NT2/D1 (cell line): ENCODE results near the gene SAFB.

Experiments used
- DNase-seq: peaks from one replicate; pipeline ENCODE4 v3.0.0-alpha.2; 2011; ENCODE audit warnings: low read depth, low spot score
- H3K27me3 ChIP-seq: 2 replicates; pipeline ENCODE4 v1.6.0; 2011; ENCODE audit warnings: mild to moderate bottlenecking; ENCODE audit not compliant: insufficient read length, insufficient read depth
- H3K36me3 ChIP-seq: 2 replicates; pipeline ENCODE4 v1.6.1; 2011; ENCODE audit warnings: mild to moderate bottlenecking, low read length, mixed read lengths; ENCODE audit not compliant: insufficient read depth, insufficient read length
- H3K4me1 ChIP-seq: 2 replicates; pipeline ENCODE4 v1.5.1; 2011; ENCODE audit not compliant: insufficient read depth, insufficient read length
- H3K4me3 ChIP-seq: 2 replicates; pipeline ENCODE4 v1.5.1; 2011; ENCODE audit warnings: low read depth; ENCODE audit not compliant: insufficient read length
- H3K9ac ChIP-seq: 2 replicates; pipeline ENCODE4 v1.6.0; 2011; ENCODE audit warnings: low read depth; ENCODE audit not compliant: insufficient read length
- H3K9me3 ChIP-seq: 2 replicates; pipeline ENCODE4 v1.5.1; 2011; ENCODE audit warnings: mild to moderate bottlenecking, low read length; ENCODE audit not compliant: insufficient read depth
- SUZ12 ChIP-seq: IDR thresholded peaks from 2 replicates; pipeline ENCODE4 v1.6.1; 2011; ENCODE audit not compliant: insufficient read length, insufficient read depth; ENCODE audit errors: extremely low read depth
- YY1 ChIP-seq: IDR thresholded peaks from 2 replicates; pipeline ENCODE4 v1.6.1; 2011; ENCODE audit not compliant: insufficient read length, insufficient read depth
- ZNF274 ChIP-seq: IDR thresholded peaks from 2 replicates; pipeline ENCODE4 v1.6.1; 2011; ENCODE audit warnings: mild to moderate bottlenecking, low read depth, low read length

The SAFB gene

GRCh38 chr19:5652261-5652660, 29.4 kb downstream of the SAFB start:
- Histone ChIP-seq H3K4me1 (no peaks in the 10 kb centered on the region), H3K9me3 (no peaks in the 10 kb centered on the region), H3K27me3 (no peaks in the 10 kb centered on the region), H3K4me3 (no peak overlapping the region), H3K36me3 (peaks cover 92% of the 10 kb centered on the region), H3K9ac (no peak overlapping the region)
- no peak for DNase-seq
- TF ChIP-seq SUZ12 (no peak), ZNF274 (no peak), YY1 (no peak)

DNA sequence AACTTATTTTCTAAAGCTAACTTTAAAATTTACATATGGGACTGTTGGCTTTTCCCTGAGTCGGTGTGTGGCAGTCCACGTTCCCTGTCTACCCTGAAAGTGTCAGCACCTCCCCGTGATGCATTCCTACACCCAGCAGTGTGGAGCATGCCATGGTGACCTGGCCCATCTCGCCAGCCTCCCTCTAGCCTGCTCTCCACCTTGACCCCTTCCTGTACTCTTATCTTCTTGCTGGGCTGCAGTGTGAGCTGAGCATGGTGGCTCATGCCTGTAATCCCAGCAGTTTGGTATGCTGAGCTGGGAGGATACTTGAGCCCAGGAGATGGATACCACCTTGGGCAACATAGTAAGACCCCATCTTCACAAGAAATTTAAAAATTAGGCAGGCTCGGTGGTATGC, 32.0 kb downstream of the SAFB start:
- Histone ChIP-seq H3K9ac (no peak overlapping the region), H3K4me1 (no peaks in the 10 kb centered on the region), H3K27me3 (no peaks in the 10 kb centered on the region), H3K9me3 (no peaks in the 10 kb centered on the region), H3K4me3 (no peak overlapping the region), H3K36me3 (peaks cover 93% of the 10 kb centered on the region)
- DNase-seq: no peak
- no peak for TF ChIP-seq ZNF274
- no peak for TF ChIP-seq SUZ12
- no peak for TF ChIP-seq YY1

DNA sequence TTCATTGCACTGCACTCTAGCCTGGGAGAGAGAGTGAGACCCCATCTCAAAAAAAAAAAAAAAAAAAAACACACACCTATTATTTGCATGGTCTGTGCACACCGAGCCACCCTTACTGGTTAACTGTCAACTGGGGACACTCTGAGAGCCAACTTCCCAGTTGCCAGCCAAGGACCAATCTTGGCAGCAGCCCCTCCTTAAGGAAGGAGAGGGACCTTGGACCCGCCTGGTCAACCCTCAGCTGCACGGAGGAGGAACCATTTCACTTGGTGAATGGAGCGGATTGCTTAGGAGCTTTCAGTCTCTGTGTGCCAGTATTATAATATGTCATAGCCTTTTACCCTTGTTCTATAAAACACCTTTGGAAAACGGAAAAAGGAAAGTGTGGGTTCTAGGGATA, 32.5 kb downstream of the SAFB start:
- H3K9me3 ChIP-seq: no peaks in the 10 kb centered on the region
- no peaks in the 10 kb centered on the region for H3K27me3 ChIP-seq
- TF ChIP-seq YY1 (no peak), SUZ12 (no peak)
- DNase-seq: no peak
- no peak overlapping the region for H3K4me3 ChIP-seq
- H3K9ac ChIP-seq: no peak overlapping the region
- peaks cover 93% of the 10 kb centered on the region for H3K36me3 ChIP-seq
- H3K4me1 ChIP-seq: no peaks in the 10 kb centered on the region

DNA sequence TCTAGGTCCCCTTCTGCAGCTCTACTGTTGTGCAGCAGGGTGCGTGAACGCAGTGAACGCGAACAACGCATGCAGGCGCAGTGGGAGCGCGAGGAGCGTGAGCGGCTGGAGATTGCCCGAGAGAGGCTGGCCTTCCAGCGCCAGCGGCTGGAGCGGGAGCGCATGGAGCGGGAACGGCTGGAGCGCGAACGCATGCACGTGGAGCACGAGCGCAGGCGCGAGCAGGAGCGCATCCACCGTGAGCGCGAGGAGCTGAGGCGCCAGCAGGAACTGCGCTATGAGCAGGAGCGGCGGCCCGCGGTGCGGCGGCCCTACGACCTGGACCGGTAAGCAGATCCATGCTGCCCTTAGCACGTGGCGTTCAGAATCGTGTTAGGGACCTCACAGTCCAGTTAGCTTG, 38.6 kb downstream of the SAFB start:
- H3K4me3 ChIP-seq: no peak overlapping the region
- no peaks in the 10 kb centered on the region for H3K9me3 ChIP-seq
- no peak for DNase-seq
- TF ChIP-seq SUZ12 (no peak), ZNF274 (no peak), YY1 (no peak)
- no peak overlapping the region for H3K9ac ChIP-seq
- H3K36me3 ChIP-seq: peaks cover 93% of the 10 kb centered on the region
- no peaks in the 10 kb centered on the region for H3K27me3 ChIP-seq
- no peaks in the 10 kb centered on the region for H3K4me1 ChIP-seq

- Histone ChIP-seq H3K9me3 (no peaks in the 10 kb centered on the region), H3K9ac (no peak overlapping the region), H3K4me3 (no peak overlapping the region), H3K27me3 (no peaks in the 10 kb centered on the region), H3K4me1 (peaks cover 11% of the 10 kb centered on the region), H3K36me3 (peaks cover 97% of the 10 kb centered on the region)
- no peak for TF ChIP-seq YY1
- no peak for TF ChIP-seq ZNF274
- no peak for TF ChIP-seq SUZ12
- DNase-seq: no peak
Observed at GRCh38 chr19:5663904-5664303, 41.0 kb downstream of the SAFB start.

DNA sequence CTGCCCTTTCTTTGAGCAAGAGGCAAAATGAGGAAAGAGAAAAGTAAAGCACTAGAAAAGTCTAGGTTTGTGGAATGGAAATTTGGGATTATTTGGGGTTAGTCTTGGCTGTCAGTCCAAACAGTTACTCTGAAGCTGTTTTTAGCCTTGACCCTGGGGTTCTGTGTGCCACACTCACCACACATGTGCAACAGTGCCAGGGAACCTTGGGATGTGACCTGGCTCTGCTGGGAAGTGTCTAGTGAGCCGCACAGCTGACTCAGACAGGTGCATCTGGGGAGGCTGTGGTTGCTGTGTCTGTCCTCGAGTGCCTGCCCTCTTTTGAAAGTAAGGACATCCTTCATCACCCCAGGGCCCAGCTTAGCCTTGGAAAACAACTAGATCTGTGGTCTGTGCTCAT, 41.6 kb downstream of the SAFB start:
- DNase-seq: no peak
- Histone ChIP-seq H3K4me1 (peaks cover 15% of the 10 kb centered on the region), H3K9ac (no peak overlapping the region), H3K9me3 (no peaks in the 10 kb centered on the region), H3K27me3 (no peaks in the 10 kb centered on the region), H3K36me3 (peaks cover 100% of the 10 kb centered on the region), H3K4me3 (no peak overlapping the region)
- no peak for TF ChIP-seq YY1
- TF ChIP-seq ZNF274: no peak
- no peak for TF ChIP-seq SUZ12

DNA sequence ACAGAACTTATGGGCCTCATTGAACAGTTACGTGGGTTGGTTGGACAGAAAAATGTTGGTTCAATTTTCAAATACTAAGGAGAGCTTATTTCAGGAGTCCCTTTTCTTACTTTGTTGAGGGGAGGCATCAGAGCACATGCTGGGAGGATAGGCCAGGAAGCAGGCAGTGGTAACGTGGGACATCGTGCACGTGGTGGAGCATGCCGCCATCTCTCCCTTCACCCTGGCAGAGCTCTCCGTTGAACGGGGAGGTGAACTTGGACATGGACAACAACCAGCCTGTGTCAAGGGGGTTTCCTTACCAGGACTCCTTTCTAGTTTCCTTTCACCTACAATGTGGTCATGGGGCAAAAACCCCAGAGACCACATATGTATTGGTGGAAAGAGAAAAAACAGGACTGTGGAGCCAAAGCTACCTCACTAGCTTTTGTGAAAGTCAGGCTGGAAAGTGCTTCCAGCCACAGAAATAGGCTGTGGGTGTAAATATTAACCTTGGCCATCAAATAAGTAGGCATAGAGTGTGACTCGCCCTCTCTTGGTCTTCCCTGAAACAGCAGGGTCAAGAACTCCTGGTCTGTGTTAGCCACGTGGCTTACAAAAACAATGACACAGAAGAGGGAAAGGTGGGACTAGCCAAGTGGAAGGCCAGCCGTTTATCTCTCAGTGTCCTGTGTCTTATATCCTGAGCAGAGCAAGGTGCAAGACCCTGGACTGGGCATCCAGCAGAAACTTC, 43.1 kb downstream of the SAFB start:
- Histone ChIP-seq H3K9me3 (no peaks in the 10 kb centered on the region), H3K36me3 (peaks cover 94% of the 10 kb centered on the region)
- TF ChIP-seq YY1 (no peak), SUZ12 (no peak), ZNF274 (no peak)

More for the DNA sequence above, 43.1 kb downstream of the SAFB start:
- H3K4me3 ChIP-seq: no peak overlapping the region
- no peak for DNase-seq
- H3K4me1 ChIP-seq: peaks cover 15% of the 10 kb centered on the region
- no peaks in the 10 kb centered on the region for H3K27me3 ChIP-seq
- no peak overlapping the region for H3K9ac ChIP-seq
